Neutrophil (primary cell): ENCODE data around the gene CD34.
"Not testable (repeated sequence)": the region's sequence is repeated elsewhere in the genome, so short reads cannot be mapped to it uniquely, and the experiment has no call there.

Experiments
- H3K27ac ChIP-seq: fragments of 200-600 bp; sonication (generic); 2 replicates; pipeline ENCODE4 v1.5.1; 2016; ENCODE audit warnings: mild to moderate bottlenecking, moderate library complexity
- H3K27me3 ChIP-seq: fragments of 200-600 bp; sonication (generic); 2 replicates; pipeline ENCODE4 v1.6.0; 2016; ENCODE audit warnings: mild to moderate bottlenecking
- H3K36me3 ChIP-seq: fragments of 200-600 bp; sonication (generic); 2 replicates; pipeline ENCODE4 v1.5.1; 2017
- H3K4me1 ChIP-seq, 2 experiments: fragments of 200-600 bp in 1 of 2; sonication (generic) in 1 of 2; 1 replicate in 1 of 2; 2 replicates in 1 of 2; pipeline versions ENCODE4 v1.5.1 to v1.6.1; 2013 to 2016; ENCODE audit warnings: low read depth in 1 of 2, low read length in 1 of 2, mild to moderate bottlenecking in 1 of 2, moderate library complexity in 1 of 2; ENCODE audit not compliant: control insufficient read depth in 1 of 2, insufficient read depth in 1 of 2
- H3K4me3 ChIP-seq, 2 experiments: fragments of 200-600 bp in 1 of 2; sonication (generic) in 1 of 2; 1 replicate in 1 of 2; 2 replicates in 1 of 2; pipeline ENCODE4 v1.5.1; 2013 to 2016; ENCODE audit warnings: low read depth in 1 of 2, low read length in 1 of 2, mild to moderate bottlenecking in 1 of 2, moderate library complexity in 1 of 2
- H3K9me3 ChIP-seq: fragments of 200-600 bp; sonication (generic); 2 replicates; pipeline ENCODE4 v1.5.1; 2016
- CTCF ChIP-seq: fragments of 200-600 bp; sonication (generic); IDR thresholded peaks from 2 replicates; pipeline ENCODE4 v1.5.1; 2016; ENCODE audit warnings: antibody characterized with exemption

The CD34 gene

GRCh38 chr1:207949571-207950195 lies 38.8 kb upstream of the CD34 start:
- Histone ChIP-seq H3K36me3 (no peaks in the 10 kb centered on the region), H3K4me3 (no peak overlapping the region), H3K27me3 (peaks cover 1% of the 10 kb centered on the region), H3K9me3 (no peaks in the 10 kb centered on the region), H3K27ac (no peak overlapping the region), H3K4me1 (no peaks in the 10 kb centered on the region)
- TF ChIP-seq CTCF = no peak

DNA sequence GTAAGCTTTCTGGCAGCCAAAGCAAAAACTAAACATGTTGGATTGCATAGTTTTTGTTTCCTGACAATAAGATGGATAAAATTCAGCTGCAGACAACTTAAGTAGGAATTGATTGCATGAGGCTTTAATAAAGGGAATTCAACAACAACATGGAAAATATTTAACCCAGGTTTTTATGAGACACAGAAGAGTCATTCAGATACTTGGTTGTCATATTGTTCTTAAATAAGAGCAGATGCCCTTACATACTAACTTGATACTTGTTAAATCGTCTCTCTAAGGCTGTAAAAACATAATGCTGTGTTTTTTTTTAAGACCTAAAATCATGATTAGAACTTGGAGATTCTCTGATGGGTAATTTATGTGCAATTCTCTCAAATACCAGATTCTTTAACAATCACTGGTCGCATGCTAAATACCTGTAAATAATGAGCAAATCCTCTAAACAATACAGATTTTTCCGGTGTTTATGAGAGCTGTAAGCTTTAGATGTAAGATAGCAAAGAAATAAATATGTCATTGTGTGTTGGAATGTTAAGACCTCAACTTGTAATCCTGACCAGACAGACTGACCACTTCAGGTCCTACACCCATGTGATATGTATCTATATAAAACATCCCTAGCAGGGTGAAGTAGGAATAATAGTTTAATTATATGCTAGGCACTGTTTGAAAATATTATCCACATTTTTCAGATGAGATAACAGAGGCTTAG lies 37.8 kb upstream of the CD34 start:
- peaks cover 4% of the 10 kb centered on the region for H3K27me3 ChIP-seq
- H3K36me3 ChIP-seq = no peaks in the 10 kb centered on the region
- no peak overlapping the region for H3K4me3 ChIP-seq
- no peak for TF ChIP-seq CTCF
- no peaks in the 10 kb centered on the region for H3K4me1 ChIP-seq
- H3K27ac ChIP-seq = no peak overlapping the region
- no peaks in the 10 kb centered on the region for H3K9me3 ChIP-seq

DNA sequence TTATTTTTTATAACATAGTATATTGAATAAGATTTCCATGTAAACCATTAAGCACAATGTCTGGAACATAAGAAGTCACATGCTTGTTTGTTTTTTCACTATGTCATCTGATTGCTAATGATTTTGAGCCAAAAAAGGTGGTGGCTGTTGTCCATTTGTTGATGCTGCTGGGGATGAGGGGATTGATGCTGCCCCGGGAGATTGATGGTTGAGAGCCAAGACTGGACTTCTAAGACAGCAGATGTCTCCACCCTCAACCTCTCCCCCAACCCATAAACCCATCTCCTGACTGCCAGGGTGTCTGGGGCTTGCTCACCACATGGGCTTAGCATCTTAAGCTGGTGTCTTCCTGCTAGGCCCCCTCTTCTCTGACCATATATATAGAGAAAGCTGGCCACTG lies 35.8 kb upstream of the CD34 start:
- peaks cover 0 to 5% of the 10 kb centered on the region in 2 experiments for H3K4me1 ChIP-seq
- no peaks in the 10 kb centered on the region for H3K9me3 ChIP-seq
- no peaks in the 10 kb centered on the region for H3K36me3 ChIP-seq
- H3K4me3 ChIP-seq = no peak overlapping the region
- no peak for TF ChIP-seq CTCF
- H3K27me3 ChIP-seq = peaks cover 19% of the 10 kb centered on the region
- no peak overlapping the region for H3K27ac ChIP-seq

DNA sequence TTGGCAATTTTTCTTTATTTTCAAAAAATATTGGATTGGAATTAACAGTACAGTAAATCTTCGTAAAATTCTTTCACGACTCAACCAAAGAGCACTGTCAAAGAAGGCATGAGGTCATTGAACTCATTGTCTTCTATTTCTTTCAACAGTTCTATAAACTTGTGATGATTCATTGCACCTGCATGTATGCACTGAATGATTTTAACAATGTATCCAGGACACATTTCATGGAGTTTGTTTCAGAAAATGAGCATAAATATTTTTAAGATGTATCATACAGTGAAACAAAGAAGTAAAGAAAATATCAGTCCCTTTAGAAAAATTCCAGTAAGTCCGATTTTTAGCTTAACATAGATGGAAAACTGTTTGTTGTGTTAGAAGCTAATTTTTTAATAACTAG lies 33.6 kb upstream of the CD34 start:
- no peak overlapping the region for H3K4me3 ChIP-seq
- no peak overlapping the region for H3K27ac ChIP-seq
- no peaks in the 10 kb centered on the region for H3K36me3 ChIP-seq
- H3K27me3 ChIP-seq = peaks cover 21% of the 10 kb centered on the region
- peaks cover 0 to 5% of the 10 kb centered on the region in 2 experiments for H3K4me1 ChIP-seq
- H3K9me3 ChIP-seq = no peaks in the 10 kb centered on the region
- TF ChIP-seq CTCF = no peak

DNA sequence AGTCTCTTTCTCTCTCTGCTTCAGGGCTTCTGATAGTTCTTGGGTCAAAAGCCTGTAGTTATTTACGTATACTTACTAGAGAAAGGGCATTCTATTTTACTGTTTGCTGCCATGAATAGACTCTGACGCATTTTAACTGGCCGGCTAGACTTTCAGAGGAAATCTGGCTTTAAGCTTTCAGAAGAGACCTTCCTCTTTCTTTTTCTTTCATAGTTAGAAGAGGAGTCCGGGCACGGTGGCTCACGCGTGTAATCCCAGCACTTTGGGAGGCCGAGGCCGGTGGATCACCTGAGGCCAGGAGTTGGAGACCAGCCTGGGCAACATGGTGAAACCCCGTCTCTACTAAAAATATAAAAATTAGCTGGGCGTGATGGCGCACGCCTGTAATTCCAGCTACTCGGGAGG lies 31.4 kb upstream of the CD34 start:
- not testable (repeated sequence) for H3K4me3 ChIP-seq, H3K36me3 ChIP-seq, H3K9me3 ChIP-seq, H3K27ac ChIP-seq, H3K4me1 ChIP-seq
- H3K27me3 ChIP-seq = peaks cover 21% of the 10 kb centered on the region

DNA sequence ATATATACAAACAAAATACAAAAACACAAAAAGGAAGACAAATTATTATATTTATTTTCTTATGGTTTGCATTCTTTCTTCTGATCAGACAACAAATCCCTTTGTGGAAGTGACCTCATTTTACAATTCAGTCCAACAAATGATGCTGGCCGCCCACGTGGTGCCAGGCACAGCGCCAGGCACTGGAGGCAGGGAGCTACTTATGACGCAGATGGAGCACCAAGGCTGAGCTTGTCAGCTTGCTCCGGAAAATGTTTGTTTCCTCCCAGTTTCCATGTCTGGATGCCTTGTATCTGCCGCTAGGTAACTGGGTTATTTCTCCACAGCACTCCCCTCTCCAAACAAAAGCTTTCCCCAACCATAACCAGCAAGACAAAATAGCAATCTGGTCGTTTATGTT lies 30.7 kb upstream of the CD34 start:
- Histone ChIP-seq H3K4me1 (peaks cover 0 to 5% of the 10 kb centered on the region in 2 experiments), H3K4me3 (no peak overlapping the region), H3K27ac (no peak overlapping the region), H3K36me3 (no peaks in the 10 kb centered on the region), H3K9me3 (no peaks in the 10 kb centered on the region), H3K27me3 (peaks cover 21% of the 10 kb centered on the region)
- TF ChIP-seq CTCF = no peak
